HG02678 (cell line): ENCODE measurements around the gene SIRT5.
A peak's percentile ranks its signal among the peaks of the same experiment; 100 is the strongest.

Source experiments
- ATAC-seq: cut with Tn5 transposase; IDR thresholded peaks from one replicate; pipeline ENCODE4 v1.9.1; 2021; ENCODE audit warnings: mild to moderate bottlenecking, moderate library complexity; ENCODE audit not compliant: unreplicated experiment

The SIRT5 gene

GRCh38 chr6:13586603-13587542 lies 12.5 kb downstream of the SIRT5 start:
- ATAC-seq = no peak

- ATAC-seq = no peak
Observed at GRCh38 chr6:13589801-13590200, 15.4 kb downstream of the SIRT5 start.

GRCh38 chr6:13590574-13591153 lies 16.3 kb downstream of the SIRT5 start:
- ATAC-seq = no peak

- ATAC-seq = no peak
Observed at GRCh38 chr6:13591205-13591921, 17.0 kb downstream of the SIRT5 start.

DNA sequence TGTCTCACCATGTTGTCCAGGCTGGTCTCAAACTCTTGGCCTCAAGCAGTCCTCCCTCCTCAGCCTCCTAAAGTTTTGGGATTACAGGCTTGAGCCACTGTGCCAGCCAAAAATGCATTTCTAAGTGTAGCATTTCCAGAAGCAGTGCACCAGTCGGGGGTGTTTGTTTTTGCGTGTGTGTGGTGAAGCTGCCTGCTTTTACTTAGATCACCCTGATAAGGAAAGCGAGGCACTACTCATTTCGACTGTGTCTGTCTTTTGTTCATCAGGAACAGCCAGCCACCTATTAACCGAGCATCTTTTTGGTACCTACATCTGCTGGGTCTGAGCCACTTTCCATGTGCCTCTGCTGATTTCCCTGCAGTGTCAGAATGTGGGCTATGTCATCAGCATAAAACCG lies 18.7 kb downstream of the SIRT5 start:
- no peak for ATAC-seq

- ATAC-seq = no peak
Observed at GRCh38 chr6:13593720-13594119, 19.3 kb downstream of the SIRT5 start.

DNA sequence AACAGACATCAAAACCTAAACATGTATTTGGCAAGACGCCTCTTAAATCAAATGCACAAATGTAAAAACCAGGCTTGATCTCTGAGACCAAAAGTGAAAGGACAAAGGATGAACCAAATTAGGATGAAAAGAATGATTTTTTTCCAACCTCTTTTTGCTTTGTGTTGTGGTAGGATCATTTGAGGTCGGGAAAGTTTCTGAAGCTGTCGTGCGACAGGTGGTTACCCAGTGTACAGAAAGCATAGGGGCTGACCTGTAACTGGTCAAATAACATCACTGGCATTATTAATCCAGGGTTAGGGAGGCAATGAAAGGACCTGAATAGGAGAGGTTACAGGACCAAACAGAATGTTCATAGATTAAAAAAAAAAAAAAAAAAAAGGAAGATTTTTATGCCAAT lies 22.7 kb downstream of the SIRT5 start:
- ATAC-seq = no peak

- no peak for ATAC-seq
Observed at GRCh38 chr6:13600036-13600435, 25.6 kb downstream of the SIRT5 start.

DNA sequence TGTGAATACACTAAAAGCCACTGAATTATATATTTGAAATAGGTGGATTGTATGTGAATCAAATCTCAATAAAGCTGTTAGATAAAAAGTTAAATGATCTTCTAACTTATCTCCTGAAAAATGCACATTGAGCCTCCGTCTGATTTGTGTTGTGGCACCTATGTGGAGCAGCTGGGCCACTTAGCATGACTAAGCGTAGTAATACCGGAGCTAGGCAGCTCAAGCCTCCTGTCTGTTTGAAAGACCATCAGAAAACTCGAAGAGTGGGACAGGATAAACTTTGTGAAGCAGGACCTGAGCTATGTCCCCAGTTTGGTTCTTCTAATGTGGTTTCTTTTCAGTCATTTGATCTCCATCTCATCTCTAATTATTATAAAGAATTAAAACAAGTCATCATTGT lies 29.7 kb downstream of the SIRT5 start:
- ATAC-seq = no peak

DNA sequence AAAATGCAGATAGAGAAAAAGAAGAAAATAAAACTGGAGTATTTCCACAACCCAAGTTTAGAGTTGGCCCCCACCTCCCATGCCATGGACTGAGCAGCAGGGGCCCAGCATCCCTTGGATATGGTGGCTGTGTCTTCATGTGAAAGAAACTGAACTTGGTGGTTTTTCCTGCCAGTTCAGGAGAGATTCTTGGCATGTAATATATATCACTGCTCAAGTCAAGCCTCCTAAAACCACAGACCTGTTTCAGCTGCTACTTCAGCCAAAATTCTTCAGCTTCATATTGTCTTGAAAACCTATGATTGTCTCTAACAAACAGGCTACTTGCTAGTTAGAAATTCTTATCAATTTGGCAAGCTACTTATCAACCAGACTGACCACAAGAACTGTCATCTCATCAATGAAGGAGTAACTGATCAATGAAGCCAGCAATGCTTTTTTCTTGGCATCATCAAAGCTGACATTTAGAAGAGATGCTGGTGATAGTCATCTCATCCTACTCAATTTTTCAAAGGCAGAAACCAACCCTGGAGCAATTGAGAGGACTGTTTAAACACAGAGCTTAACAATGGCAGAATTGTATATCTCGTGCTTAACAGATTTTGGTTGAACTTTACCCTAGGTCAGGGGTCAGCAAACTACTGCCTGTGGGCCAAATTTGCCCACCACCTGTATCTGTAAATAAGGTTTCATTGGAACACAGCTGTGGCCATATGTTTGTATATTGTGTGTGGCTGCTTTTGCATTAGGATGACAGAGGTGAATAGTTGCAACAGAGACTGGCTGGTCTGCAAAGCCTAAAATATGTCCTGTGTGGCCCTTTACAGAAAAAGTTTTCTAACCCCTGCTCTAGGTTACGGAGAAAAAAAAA lies 30.4 kb downstream of the SIRT5 start:
- no peak for ATAC-seq

DNA sequence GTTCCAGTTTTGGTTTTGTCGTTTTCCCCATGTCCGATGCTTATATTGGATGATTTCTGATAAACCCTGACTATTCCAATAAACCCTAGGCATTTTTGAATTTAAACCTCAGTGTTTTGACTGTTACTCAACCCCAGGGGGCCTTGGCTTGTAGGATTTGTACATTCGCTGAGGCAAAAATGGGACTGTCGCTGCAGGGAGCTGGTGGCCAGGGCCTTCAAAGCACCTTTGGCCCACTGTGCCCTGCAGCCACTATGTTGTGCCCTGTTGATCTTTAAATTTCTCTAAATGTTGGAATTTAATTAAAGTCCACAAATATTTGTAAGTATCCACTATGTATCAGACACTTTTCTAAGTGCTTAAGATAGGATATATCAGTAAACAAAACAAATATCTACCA lies 31.2 kb downstream of the SIRT5 start:
- no peak for ATAC-seq

DNA sequence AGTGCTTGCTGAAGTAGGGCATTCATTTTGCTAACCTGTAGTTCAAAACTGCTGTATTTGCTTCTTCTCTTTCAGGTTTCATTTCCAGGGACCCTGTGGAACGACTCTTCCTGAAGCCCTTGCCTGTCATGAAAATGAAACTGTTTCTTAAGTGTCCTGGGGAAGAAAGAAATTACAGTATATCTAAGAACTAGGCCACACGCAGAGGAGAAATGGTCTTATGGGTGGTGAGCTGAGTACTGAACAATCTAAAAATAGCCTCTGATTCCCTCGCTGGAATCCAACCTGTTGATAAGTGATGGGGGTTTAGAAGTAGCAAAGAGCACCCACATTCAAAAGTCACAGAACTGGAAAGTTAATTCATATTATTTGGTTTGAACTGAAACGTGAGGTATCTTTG lies 37.3 kb downstream of the SIRT5 start:
- no peak for ATAC-seq

DNA sequence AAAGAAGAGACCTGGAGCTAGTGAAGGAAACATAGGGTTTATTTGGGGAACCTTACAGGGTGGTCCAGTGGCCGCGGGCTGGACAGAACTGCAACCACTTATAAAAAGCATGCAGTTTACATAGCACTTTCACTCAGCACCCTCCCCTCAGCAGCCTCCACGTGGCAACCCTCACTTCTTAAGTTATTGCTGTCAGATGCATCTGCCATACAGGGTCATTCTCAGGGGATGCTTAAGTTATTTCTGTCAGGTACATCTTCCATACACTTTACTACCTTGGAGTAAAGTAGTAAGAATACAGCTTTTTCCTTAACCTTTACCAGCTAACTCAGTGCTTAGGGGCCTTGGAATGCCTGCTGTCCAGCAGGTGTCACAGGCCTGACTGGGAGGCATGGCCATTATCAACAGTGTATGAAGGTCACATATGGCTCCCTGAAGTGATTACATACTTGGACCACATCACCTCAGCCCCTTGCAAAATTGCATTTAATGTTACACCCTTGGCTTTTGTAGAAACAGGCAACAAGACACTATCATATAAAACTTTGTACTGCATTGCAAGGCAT lies 38.7 kb downstream of the SIRT5 start:
- no peak for ATAC-seq

GRCh38 chr6:13614126-13614925 lies 39.9 kb downstream of the SIRT5 start:
- ATAC-seq = no peak

- peak; percentile 89 for ATAC-seq
Observed at GRCh38 chr6:13614926-13615791, 40.8 kb downstream of the SIRT5 start, which contains the start of gene NOL7. Gene NOL7 (plus strand): TSS chr6:13615335. CDS start chr6:13615359, 24 bp downstream.

GRCh38 chr6:13615792-13616120 lies 41.4 kb downstream of the SIRT5 start:
- ATAC-seq = peak; percentile 22

DNA sequence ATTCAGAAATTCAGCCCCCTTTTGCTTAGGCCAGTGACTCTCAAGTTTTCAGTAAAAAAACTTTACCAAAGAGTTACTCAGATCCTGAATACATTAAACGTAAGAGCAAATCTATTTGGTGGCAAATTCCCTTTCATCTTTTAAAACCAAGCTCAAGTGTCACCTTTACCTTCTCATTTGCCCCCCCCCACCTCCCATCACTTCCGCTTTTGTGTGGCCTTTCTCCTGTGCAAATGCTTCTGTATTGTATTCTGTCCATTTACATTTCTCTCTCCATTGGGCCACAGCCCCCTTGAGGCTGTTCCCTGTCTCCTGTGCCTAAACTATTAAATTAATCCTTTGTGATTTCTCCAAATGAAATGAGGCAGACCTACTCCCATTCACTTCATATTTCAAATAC lies 42.7 kb downstream of the SIRT5 start:
- ATAC-seq = no peak

DNA sequence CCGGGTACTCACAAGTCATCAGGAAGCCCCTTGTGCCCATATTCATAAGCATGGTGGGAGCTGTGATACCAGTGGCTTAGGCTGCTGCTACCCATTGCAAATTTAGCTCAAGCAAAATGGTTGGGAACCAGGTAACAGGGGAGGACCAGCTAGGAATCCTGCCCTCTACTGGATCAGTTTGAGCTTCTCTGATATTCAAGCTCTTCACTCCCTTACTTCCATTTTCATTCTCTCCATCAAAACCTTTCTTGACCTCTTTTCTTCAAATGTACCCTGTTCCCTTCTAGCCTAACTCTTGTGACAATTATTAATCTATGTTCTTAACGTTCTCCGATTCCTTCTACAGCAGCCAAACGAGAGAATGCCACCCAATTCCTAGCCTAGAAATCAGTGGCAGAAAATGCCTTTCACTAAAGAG lies 50.5 kb downstream of the SIRT5 start:
- ATAC-seq = no peak
